NCI-H2196 treated with DMSO at 0.1 percent for 48 hours (cell line): ENCODE data around the gene CSF2RB.

Experiments
- DNase-seq: peaks from one replicate; lab custom pipeline; 2025; ENCODE audit not compliant: unreplicated experiment; lab: John Stamatoyannopoulos, UW

Gene CSF2RB

DNA sequence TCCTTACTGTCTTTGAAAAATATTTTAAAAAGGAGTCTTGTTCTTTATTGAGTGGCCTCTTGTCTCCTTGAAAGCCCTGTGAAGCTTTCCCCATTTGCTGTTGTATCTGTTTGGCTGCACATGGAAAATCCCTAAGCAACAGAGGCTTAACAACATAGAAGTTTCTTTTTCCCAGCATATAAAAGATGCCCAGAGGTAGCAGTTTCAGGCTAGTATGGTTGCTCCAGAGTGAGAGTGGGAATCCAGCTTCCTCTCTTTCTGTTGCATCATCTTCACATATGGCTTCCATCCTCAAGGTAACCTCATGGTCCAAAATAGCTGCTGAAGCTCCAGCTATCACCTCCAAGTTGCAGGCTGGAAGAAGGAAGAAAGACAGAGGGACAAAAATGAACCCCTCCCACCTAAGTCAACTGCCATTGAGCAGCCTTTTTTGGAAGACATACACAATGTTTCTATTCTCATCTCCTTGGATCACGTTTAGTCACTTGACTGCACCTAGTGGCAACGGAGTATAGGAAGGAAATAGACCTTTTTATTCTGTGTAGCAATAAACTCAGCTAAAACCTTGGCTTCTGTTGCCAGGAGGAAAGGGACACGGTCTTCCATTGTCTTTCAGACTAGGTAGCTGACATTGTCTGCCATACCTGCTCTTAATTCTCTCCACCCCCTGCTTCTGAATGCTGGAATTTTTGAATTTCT is 5.3 kb downstream of the CSF2RB start:
- no peak for DNase-seq

DNA sequence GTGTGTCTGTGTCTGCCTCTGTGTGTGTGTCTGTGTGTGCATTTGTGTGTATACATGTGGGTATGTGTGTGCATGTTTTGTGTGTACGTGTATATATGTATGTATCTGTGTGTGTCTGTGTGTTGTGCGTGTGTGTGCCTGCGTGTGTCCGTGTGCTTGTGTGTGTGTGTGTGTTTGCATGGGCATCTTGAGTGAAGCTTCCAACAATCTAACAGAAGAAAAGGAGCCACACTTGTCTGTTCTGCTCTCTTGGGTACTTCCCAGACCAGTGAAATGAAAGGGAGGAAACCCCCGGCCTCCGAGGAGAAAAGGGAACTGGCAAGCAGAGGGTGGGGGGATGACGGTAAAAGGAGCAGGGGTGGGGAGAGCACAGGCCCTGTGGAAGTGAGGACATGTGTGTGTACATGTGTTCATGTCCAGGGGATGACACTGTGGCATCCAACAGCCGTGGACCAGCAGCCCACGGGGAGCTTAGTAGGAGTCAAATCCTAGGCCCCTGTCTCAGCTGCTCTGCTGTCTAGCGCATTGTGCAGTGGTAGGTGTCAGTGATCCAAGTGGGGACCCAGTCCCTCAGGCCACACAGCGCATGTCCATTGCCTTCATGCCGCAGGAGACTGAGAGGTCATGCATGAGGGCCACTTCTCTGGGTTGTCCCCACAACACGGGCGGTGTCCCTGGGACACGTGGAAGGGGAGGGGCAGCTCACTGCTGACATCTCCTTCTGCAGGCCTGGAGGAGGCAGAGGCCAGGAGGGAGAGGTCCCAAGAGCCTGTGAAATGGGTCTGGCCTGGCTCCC is 8.1 kb downstream of the CSF2RB start:
- no peak for DNase-seq

DNA sequence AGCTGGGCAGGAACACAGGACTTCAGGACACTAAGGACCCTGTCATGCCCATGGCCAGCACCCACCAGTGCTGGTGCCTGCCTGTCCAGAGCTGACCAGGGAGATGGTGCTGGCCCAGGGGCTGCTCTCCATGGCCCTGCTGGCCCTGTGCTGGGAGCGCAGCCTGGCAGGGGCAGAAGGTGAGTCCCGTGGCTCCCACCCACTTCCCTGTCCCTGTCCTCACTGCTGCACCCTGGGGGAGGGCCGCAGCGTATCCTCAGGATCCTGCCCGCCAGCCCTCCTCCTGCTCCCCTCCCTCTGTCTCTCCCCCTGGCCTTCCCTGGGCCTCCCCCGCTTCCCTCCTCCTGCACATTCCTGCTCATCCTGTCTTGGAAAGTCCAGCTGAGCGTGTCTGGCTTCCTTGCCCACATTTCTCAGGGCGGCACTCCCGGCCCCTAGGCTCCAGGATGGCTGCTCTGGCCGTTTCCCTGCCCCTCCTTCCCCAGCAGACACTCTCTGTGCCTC is 8.7 kb downstream of the CSF2RB start:
- no peak for DNase-seq

DNA sequence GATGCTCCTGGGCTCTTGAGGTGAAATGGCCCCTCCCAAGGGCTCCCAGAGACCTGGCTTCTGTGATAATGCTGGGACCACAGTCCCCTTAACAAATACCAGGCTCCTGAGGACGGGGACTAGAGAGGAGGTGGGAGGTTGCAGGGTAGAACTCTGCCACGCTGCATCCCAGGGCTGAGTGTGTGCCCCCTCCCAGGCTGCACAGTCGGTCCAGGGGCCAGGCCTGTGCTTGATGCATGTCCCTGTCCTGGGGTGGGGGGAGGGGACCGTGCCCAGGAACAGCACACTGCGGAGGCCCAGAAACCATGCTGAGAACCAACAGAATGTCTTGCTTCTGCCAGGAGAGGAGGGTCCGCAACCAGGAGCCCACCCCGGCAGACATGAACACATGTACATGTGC is 9.3 kb downstream of the CSF2RB start:
- no peak for DNase-seq

DNA sequence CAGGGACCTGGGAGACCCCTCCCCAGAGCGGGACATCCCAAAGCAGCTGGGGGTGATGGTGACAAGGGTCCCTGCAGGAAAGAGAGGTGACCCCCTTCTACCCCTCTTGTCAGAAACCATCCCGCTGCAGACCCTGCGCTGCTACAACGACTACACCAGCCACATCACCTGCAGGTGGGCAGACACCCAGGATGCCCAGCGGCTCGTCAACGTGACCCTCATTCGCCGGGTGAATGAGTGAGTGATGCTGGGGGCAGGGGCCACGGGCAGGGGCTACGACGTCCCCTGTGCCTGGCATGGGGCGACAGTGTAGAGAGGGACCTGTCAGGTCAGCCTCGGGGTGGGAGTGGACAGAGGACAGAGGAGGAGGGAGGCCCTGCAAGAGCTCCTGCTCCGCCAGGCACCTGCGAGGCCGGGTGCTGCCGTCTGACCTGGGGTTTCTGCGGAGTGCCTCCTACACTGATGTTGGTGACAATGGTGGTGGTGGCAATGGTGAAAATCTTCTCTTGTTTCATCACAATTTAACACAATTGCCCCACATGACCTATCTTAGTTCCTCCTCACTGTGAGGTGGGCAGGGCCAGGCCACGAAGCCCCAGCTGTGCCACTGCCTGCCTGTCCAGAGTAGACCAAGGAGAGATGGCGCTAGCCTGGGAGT is 9.8 kb downstream of the CSF2RB start:
- no peak for DNase-seq

DNA sequence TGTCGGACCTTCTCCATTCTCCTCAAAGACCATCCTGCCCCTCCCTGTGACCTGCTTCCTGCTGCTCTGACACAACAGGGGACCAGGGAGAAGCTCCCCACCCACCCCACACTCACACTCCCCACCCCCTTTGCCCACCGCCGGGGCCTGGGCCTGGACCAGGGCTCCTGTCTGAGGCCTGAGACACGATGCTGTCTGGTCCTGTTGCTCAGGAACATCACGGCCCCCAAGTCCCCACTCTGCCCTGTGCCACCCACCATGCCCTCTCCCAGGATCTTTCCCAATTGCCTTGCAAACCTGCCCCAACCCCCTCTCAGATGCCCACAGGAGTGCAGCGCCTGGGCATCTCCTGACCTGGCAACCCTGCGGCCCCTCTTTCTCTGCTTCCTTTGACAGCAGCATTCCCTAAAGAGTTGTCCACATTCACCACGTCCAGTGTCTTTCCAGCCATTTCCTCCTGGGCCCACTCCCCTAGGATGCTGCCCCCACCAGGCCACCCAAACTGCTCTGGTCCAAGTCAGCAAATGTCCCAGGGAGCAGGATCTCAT is 10.8 kb downstream of the CSF2RB start:
- DNase-seq: no peak

DNA sequence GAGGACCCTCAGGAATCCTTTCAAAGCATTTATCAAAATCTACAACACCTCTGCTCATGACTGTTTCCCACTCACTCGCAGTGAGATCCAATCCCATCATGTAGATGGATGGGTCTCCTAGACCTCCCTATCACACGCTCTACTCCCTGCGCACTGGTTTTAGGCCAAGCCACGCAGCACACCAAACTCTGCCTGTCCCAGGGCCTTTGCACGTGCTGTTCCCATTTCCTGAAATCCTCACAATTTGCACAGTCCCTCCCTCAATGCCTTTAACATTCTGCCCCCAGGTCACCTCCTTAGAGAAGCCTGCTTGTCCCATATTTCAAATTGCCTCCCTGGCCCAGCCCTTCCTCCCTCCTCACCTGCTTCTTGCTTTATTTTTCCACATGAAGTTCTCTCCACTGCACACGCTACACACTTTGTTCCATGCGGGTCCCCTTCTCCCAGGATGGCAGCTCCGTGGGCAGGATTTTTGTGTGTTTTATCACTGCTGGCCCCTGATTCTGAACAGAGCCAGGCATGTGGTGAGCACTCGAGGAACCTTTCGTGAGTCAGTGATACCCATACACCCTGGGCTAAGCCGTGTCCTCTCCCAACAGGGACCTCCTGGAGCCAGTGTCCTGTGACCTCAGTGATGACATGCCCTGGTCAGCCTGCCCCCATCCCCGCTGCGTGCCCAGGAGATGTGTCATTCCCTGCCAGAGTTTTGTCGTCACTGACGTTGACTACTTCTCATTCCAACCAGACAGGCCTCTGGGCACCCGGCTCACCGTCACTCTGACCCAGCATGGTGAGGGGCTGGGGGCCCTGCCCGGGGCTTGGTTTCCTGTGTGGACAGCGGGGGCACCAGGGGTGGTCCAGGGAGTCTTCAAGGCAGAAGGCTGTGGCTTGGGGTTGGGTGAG is 12.2 kb downstream of the CSF2RB start:
- no peak for DNase-seq

DNA sequence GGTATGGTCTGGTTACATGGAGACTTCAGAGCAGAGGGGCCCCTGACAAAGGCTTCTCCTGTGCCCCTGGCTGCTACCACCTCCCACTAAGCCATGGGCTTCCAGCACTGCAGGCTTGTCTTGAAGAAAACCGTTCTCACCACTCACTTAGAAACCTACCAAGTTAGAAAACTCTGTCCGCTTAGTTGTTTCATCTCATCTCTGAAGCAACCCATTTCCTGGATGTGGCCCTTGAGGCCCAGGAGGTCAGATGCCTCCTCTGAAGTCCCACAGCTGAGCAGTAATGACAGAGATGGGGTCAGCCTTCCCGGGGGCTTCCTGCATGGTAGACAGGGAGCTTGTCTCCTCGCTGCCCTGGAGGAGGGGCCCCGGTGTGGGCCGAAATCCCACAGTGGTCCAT is 12.9 kb downstream of the CSF2RB start:
- DNase-seq: no peak

DNA sequence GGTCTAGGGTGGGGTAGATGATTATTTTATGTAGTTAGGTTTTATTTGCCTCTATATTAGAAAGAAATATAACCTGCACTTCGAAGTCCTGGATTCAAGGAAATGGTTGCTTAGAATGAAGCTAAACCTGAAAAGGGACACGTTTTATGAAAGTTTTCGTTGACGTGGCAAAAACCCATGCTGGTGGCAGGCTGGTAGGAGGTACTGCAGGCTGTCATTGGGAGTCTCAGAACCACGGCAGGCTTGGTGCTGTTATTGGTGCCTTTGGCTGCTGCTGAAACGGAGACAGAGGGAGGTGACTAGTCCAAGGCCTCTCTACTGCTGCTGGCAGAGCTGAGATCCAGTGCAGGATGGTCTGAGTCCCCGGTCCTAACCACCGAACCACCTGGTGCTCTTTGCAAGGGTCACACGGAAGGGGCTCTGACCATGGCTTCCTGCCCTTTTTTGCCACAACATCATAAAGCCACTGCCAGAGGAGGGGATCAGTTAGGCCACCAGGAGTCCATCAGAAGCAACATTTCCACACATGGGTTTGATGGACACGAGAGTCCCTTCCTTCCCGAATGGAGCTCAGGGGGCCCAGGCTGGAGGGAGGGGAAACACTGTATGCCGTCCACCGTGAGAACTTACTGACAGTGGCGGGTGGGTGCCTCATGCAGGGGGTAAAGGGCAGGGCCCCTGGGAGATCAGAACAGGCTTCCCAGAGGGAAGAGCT is 13.4 kb downstream of the CSF2RB start:
- DNase-seq: no peak

DNA sequence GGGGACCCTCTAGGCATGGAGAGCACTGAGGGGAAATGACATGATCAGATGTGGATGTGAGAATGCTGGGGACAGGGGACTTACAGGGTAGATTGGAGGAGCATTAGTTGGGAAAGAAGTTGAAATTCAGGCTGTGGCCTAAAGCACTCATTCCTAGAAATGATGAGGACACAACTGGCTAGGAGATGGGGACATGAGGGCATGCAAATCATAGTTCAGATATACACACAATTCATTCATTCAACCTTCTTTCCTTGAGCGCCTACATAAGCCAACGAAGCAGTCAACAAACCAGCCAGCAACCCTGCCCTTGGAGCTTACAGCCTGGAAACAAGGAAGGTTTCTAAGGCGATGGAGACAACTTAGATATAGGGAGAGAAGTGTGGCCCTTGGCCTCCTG is 14.2 kb downstream of the CSF2RB start:
- DNase-seq: no peak

DNA sequence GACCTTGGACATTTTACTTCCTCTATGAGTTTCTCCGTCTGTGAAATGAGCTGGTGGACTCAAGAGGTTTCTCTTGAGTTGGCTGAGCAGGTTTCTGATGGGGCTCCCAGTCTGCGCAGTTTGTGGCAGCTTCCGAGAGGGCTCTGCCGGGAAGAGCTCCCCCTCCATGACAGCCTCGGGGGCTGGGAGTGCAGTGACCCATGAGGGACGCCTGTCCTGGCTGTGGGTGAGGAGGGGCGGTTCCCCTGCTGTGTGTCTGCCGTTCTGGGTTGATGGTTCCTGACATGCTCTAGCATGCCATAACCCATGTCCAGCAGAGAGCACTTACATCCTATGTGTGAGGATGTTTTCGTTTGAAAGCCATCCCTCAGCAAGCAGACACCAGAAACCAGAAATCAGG is 14.8 kb downstream of the CSF2RB start:
- DNase-seq: no peak

DNA sequence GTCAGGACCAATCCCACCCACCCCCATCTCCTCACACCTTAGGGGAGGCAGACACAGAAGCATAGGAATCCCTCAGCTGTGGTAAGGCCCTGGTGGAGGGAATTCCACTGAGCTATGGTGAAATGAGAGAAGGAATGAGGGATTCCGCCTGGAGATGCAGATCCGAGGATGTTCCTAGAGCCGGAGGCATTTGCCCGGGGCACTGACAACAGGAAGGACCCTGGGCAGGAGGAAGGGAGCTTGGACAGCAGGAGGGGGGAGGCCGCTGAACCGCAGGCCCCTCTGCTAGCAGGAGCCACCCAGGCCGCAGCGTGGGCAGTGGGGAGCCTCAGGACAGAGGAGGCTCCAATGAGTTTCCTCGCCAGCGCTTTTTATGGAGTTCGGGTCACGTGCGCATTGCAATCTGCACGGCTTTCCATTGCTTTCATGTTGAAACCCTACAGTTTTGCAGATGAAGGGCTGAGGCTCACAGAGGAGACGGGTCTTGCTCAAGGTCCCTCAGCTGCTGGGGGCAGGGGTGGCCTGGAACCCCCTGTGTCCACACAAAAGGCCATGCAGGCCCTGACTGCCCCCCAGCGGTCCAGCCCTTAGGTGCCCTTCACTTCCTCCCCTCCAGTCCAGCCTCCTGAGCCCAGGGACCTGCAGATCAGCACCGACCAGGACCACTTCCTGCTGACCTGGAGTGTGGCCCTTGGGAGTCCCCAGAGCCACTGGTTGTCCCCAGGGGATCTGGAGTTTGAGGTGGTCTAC is 15.5 kb downstream of the CSF2RB start:
- no peak for DNase-seq

DNA sequence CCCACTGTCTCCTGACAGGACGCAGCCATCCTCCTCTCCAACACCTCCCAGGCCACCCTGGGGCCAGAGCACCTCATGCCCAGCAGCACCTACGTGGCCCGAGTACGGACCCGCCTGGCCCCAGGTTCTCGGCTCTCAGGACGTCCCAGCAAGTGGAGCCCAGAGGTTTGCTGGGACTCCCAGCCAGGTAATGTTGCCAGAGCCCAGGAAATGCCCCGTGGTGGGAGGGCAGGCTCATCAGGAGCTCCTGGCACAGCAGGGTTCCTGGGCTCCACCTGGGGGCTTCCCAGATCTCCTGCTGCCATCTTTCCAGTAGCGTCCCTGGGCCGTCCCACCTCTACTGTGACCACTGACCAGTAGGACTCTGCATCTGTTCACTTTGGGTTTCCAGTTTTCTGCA is 16.2 kb downstream of the CSF2RB start:
- DNase-seq: no peak

DNA sequence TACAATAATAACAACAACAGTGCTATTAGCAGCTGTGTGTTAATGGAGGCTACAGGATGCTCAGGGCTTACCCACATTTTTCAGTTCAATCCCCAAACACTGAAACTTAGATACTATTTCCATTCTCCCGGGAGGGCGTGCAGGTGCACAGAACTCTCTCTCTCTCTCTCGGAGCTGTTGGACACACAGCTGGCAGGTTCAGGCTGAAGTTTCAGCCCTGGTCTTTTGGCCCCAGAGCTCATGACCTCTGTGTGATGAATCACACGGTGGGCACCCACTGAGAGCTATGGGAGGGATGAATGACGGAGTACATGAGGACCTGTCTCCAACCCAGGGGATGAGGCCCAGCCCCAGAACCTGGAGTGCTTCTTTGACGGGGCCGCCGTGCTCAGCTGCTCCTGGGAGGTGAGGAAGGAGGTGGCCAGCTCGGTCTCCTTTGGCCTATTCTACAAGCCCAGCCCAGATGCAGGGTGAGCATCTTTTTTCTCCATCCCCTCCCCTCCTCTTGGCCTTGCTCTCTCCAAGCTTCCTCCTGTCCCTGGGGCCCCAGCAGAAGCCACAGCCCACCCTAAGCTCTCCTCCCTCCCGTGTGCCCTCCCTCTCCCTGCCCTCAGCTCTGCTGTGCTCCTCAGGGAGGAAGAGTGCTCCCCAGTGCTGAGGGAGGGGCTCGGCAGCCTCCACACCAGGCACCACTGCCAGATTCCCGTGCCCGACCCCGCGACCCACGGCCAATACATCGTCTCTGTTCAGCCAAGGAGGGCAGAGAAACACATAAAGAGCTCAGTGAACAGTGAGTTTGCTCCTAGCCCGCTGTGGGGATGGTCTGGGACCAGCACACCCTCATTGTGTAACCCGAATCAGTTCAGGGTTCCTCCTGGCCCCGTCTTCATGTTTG is 16.9 kb downstream of the CSF2RB start:
- DNase-seq: no peak

DNA sequence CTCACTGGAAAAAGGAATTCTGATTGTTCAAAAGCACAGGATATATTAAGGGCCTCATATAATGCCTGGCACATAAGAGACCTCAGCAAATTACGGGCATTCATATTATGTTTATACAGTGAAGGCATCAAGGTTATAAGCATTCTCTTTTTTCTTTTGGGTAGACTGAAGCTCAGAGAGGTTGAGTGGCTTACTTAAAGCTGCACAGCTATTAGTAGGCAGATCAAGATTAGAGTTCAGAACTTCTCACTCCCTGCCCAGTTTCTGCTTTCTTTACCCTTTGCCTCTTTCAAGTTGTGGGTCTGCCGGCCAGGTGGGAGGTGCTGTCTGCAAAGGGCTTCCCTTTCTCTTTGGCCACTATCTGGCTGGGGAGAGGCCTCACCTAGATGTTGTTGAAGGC is 18.0 kb downstream of the CSF2RB start:
- DNase-seq: no peak

DNA sequence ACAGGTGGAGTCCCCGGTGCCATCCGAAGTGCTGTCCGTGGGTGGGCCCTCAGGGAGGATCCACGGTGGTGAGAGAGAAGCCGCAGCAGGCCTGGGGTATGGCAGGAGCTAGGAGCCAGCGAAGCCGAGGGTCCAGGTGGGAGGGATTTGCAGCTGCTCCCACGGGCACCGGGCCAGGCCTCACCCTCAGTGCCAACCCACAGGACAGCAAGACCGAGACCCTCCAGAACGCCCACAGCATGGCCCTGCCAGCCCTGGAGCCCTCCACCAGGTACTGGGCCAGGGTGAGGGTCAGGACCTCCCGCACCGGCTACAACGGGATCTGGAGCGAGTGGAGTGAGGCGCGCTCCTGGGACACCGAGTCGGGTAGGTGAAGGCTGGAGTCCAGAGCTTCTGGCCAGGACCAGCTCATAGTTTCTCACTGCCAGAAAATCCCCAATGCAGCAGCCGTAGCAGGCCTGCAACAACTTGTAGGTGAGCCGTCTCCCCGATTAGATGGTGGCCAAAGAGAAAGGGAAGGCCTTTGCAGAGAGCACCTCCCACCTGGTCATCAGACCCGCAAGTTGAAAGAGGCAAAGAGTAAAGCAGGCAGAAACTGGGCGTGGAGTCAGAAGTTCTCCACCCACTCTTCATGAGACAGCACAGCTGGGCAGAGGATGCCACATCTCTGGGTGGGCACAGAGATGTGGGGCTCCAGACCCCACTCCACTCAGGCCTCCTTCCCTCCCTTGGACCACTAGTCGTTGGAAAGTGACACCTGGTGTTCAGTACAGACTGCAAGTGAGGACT is 20.4 kb downstream of the CSF2RB start:
- DNase-seq: no peak
